Urothelium cell line (cell line): Measurements from ENCODE around the gene PLEKHA7.
"Not testable (repeated sequence)": the region's sequence is repeated elsewhere in the genome, so short reads cannot be mapped to it uniquely, and the experiment has no call there.

Experiments used
- DNase-seq: peaks from one replicate; pipeline ENCODE4 v3.0.0; 2011; ENCODE audit warnings: low spot score, mixed read lengths
- FAIRE-seq: peaks from 2 replicates; lab custom pipeline; 2011; peaks lifted over from hg19 to GRCh38; lab: Jason Lieb, UNC

Gene PLEKHA7

DNA sequence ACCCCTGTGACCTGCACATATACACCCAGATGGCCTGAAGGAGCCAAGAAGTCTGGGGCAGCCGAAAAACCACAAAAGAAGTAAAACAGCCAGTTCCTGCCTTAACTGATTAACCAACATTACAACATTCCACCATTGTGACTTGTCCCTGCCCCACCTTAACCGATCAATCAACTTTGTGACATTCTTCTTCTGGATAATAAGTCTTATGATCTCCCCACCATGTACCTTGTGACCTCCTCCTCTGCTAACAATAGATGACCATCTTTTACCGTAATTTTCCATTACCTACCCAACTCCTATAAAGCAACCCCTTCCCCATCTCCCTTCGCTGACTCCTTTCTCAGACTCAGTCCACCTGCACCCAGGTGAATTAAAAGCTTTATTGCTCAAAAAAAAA, 125.2 kb downstream of the PLEKHA7 start:
- FAIRE-seq, result peak; percentile 48

DNA sequence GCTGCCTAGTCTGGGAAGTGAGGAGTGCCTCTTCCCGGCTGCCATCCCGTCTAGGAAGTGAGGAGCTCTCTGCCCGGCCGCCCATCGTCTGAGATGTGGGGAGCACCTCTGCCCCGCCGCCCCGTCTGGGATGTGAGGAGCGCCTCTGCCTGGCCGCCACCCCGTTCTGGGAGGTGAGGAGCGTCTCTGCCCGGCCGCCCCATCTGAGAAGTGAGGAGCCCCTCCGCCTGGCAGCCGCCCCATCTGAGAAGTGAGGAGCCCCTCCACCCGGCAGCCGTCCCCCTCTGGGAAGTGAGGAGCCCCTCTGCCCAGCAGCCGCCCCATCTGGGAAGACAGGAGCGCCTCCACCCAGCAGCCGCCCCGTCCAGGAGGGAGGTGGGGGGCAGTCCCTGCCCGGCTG, 126.3 kb downstream of the PLEKHA7 start:
- not testable (repeated sequence) for FAIRE-seq, DNase-seq

More for the DNA sequence above, 125.2 kb downstream of the PLEKHA7 start:
- DNase-seq, result not testable (repeated sequence)

- DNase-seq (no peak), FAIRE-seq (no peak)
Observed at GRCh38 chr11:16883174-16883573, 131.0 kb downstream of the PLEKHA7 start.

GRCh38 chr11:16881766-16882165, 132.4 kb downstream of the PLEKHA7 start:
- DNase-seq (no peak), FAIRE-seq (no peak)

- DNase-seq, result peak; percentile 80
- FAIRE-seq, result peak; percentile 59
Observed at GRCh38 chr11:16881074-16881709, 133.0 kb downstream of the PLEKHA7 start.

GRCh38 chr11:16880184-16880801, 133.9 kb downstream of the PLEKHA7 start:
- FAIRE-seq, result no peak
- DNase-seq, result no peak

GRCh38 chr11:16879690-16880089, 134.5 kb downstream of the PLEKHA7 start:
- FAIRE-seq, result no peak
- no peak for DNase-seq

- FAIRE-seq (no peak), DNase-seq (no peak)
Observed at GRCh38 chr11:16876837-16877236, 137.4 kb downstream of the PLEKHA7 start.

GRCh38 chr11:16876053-16876752, 138.0 kb downstream of the PLEKHA7 start:
- FAIRE-seq (no peak), DNase-seq (no peak)

DNA sequence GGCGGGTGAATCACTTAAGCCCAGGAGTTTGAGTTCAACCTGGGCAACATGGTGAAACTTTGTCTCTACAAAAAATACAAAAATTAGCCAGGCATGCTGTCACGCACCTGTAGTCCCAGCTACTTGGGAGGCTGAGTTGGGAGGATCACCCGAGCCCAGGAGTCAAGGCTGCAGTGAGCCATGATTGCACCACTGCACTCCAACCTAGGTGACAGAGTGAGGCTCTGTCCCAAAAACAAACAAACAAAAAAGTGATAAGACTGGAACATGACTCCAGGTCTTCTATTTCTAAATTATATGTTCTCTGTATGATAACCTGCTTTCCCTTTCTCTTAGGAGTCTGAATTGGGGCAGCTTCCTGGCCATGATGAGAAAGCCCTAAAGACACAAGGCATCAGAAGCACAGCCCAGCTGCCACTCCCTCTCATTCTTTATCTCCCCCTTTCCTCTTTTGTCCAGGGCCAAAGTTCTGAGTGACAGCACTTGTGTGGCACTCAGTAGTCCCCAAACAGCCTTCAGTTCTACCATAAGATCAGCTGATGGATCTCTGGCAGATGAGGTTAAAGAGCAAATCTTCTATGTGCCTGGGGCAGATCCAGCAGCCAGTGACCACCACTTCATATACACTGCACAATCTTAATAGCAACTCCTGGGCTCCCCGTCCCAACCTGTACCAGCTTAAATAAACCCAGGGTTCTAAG, 139.8 kb downstream of the PLEKHA7 start:
- FAIRE-seq (no peak), DNase-seq (no peak)

DNA sequence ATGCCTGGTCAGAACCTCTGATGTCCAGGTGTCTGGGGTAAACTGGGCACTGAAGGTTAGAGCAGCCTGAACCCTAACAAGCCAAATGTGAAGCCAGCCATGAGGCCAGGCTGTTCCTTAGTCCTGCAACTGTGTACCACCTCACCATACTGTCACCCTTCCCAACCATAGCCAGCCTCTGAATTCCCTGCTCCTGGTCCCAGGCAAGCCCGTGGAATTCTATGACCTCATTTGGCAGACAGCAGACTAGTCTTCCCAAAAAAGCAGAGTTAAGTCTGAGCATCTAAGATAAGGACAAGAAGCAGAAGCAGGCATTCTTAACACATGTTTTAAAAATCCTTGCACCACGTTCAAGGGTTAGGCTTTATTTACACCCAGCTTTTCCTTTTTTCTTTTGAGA, 140.9 kb downstream of the PLEKHA7 start:
- no peak for FAIRE-seq
- DNase-seq, result peak; percentile 26

GRCh38 chr11:16871368-16871767, 142.8 kb downstream of the PLEKHA7 start:
- FAIRE-seq, result no peak
- peak; percentile 11 for DNase-seq

DNA sequence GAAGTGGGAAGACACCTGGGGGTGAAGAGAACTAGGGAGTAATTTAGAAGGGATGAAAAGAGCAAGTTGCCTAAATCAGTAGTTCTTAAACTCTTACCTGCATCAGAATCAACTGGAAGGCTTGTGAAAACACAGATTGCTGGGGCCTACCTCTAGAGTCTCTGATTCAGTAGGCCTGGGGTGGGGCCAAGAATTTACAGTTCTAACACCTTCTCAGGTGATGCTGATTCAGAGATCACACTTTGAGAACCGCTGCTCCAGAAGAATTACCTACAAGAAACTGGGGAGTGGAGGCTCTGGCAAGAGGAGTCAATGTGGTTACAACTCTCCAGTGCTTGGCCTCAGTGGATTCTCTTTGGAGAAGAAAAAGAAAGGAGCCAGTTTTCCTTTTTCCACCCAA, 147.1 kb downstream of the PLEKHA7 start:
- FAIRE-seq (no peak), DNase-seq (no peak)

GRCh38 chr11:16864428-16864827, 149.8 kb downstream of the PLEKHA7 start:
- not testable (repeated sequence) for FAIRE-seq, DNase-seq

GRCh38 chr11:16863389-16863788, 150.8 kb downstream of the PLEKHA7 start:
- no peak for DNase-seq
- FAIRE-seq, result no peak

- FAIRE-seq (no peak), DNase-seq (no peak)
Observed at GRCh38 chr11:16862726-16863125, 151.5 kb downstream of the PLEKHA7 start.

- no peak for FAIRE-seq
Observed at GRCh38 chr11:16861862-16862261, 152.4 kb downstream of the PLEKHA7 start.

DNA sequence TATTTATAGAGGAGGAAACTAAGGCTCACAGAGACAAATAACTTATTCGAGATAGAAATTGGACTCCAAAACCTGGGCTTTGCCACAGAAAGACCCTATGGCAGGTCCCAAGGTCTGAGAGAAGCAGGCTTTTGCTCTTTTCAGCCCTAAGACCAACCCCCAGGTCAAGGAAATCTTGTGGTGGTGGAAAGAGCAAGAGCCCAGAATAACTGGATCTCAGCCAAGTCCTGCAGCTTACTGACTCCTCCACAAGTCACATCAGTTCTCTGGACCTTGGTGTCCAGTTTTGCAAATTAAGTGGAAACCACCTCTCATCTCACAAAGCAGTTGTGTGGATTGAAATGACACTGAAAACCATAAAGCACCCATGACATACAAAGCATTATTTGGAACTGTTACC, 153.6 kb downstream of the PLEKHA7 start:
- DNase-seq, result no peak
- FAIRE-seq, result no peak

More at GRCh38 chr11:16861862-16862261, 152.4 kb downstream of the PLEKHA7 start:
- DNase-seq, result no peak

GRCh38 chr11:16859651-16860050, 154.6 kb downstream of the PLEKHA7 start:
- FAIRE-seq, result no peak
- no peak for DNase-seq

GRCh38 chr11:16857186-16857585, 157.0 kb downstream of the PLEKHA7 start:
- DNase-seq (no peak), FAIRE-seq (no peak)

DNA sequence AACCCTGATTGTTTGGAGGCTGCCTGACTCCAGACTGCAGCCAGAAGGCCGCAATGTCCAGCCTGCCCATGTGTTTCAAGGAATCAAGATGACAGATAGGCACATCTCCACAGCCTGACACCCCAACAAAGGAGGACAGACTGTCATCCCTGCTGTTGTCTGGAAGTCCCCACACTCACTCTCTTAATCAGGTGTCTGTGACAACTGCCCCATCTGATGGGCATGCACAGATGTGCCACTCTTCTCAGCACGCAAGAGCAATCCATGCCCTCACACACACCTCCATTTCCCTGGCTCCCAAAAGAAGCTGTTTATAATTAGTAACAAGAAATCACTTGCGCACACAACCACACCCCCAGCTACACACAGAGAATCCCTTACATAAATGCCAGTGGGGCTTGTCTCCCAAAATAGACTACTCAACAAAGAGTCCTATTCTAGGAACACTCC, 158.2 kb downstream of the PLEKHA7 start:
- FAIRE-seq, result peak; percentile 9
- no peak for DNase-seq
